ENCODE results near the gene HSD3B7. TPM values are rescaled to one million over a fixed set of nuclear protein-coding genes. Genes with fewer than 3 reads are reported as not detected.

Gene HSD3B7
- total RNA-seq = 7.9 and 10.3 TPM in 2 replicates

DNA sequence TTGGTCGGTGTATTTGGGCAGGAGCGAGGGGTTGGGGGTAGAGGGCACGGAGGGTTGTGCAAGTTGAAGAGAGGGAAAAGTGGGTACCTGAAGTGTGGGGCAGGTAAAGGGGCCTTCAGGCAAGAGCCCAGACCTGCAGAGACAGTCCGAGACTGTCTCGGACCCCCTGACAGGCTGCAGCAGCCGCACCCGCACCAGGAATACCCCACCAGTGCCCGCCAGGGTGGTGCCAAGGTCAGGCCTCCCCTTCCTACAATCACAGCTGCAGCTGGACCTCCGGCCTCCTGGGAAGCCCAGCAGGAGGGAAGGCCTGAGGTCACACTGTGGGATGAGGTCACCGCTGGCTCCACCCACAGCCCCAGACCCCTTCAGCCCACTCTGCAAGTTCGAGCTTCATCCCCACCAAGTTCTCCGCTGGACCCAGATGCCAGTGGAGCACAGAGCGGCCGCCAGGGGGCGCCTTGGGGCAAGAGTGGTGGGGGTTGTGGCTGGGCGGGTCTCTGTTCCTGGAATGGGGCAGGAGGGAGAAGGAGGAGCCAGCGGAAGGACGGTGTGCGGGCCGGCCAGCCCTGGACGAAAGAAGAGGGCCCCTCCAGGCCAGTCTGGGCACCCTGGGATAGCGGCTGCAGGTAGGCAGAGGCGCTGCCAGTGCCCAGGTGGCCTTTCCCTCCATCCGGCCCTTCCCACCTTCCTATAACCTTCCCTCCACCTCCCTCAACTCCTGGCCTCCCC, at the start of gene HSD3B7:
Gene HSD3B7, plus strand, starts transcription at position 539 of the 732 bp plus-strand sequence. CDS start 452 bp downstream, outside the sequence.

DNA sequence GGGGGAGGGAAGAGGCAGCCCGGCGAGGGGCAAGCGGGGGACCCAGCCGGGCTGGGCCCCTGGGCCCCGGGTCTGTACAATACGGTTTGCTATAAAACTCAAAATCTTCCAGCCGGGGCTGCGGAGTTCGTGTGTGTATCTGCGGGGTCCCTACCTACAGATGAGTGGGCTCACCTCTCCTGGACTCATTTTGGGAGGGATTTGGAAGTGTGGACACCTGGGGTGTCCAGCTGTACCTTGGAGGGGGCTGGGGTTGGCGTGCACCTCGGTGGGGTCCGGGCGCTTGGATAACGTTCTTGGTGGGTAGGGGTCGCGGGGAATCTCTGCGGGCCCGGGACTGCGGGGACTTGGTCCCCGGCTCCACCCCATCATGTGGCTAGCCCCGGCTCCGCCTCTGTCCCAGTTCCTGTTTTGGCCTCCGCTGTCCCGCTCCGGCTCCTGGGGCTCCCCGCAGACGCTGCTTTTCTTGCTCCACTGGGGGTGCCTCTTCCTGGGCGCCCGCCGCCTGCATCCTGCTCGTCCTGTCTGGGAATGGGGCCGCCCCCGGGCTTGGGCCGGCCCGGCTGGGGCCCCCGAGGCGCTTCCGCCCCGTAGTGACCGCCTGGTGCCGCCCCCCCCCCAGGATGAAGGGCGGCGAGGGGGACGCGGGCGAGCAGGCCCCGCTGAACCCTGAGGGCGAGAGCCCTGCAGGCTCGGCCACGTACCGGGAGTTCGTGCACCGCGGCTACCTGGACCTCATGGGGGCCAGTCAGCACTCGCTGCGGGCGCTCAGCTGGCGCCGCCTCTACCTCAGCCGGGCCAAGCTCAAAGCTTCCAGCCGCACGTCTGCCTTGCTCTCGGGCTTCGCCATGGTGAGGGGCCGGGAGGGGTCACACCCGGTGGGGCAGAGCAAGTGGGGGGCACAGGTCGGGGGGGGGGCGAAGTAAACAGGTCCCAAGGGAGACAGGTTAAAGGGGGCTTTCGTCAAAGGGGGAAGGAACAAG, 36.0 kb upstream of the HSD3B7 start, which contains the start of gene ORAI3:
Gene ORAI3, plus strand, starts transcription at position 402 of the 983 bp plus-strand sequence. Its CDS starts 222 bp downstream, at position 624.

DNA sequence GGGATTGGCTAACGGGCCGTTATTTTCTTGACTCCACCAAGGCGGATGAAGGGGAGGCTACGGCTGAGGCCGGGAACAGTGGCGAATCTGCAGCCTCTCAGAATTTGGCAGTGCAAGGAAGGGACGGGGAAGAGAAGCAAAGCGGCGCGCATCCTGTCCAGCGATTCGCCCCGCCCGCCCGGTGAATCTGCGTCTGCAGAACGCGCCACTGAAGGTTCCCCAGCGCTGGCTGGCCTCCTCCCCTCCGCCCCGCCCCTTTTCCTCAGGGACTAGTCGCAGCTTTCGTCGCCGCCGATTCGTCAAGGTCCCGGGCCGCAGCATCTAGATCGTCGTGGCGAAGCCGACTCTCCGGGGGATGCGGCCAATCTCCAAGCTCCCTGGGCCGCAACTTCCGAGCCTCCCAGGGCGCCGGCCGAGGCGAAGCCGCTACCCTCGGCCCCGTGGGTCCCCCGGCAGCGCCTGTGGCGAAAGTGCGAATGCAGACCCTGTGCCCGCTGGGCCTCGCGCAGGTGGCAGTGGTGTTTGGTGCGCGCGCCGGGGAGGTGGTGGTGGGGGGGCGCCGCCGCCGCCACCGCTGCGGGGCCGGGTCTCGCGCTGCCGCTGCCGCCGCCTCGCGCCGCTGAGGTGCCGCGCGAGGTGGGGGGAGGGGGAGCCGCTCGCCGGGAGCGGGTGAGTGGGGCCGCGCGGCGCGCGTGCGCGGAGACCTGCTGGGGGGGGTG, 27.4 kb upstream of the HSD3B7 start, which contains the start of gene SETD1A:
Gene SETD1A, plus strand, starts transcription at position 299 of the 719 bp plus-strand sequence. CDS start 978 bp downstream, outside the sequence.

DNA sequence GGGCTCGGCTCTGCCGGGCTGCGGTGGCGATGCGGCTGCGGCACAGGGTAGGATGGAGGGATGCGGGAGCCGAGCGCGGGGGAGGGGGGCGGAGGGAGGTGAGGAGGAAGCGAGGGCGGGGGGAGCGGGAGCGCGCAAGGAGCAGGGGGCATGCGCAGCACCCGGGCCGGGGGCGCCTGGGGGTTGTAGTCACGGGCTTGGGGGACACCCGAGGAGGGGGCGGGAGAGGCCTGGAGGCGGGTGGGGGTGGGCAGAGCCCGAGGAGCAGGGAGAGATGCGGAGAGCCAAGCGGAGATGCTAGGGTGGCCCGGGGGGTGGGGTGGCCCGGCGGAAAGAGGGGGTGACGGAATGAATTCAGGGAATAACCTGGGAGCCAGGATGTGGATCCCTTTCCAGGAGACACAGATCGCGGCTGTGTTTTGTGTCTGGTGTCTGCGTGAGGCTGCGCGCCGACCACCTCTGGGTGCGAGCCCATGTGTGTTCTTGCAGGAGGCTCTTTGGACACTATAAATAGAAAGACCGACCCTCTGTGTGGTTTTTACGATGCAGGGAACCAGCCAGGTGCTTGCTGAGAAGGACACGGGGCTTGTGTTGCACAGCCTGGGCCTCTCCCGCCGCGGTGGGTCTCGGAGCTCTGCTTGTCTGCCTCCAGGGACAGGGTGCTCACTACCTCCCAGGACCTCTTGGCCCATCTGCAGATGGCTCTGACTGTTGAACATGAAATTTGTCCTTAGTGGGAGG, 25.7 kb downstream of the HSD3B7 start, which contains the start of gene STX1B:
Gene STX1B, minus strand, starts transcription at position 54 of the 741 bp plus-strand sequence. CDS start 242 bp downstream, outside the sequence.

GRCh38 chr16:31032736-31033708, 48.0 kb downstream of the HSD3B7 start, which contains the start of gene STX4:
TSS of gene STX4 (plus strand) at chr16:31033558. CDS start at chr16:31033806, 248 bp downstream.

Other genes with a start within 250 kb of the HSD3B7 start
- 14.2 and 27.1 TPM in 2 replicates for gene PHKG2, start 236.8 kb upstream of the HSD3B7 start, total RNA-seq
- 1.3 and 7.1 TPM in 2 replicates for gene CFAP119, start 223.1 kb upstream of the HSD3B7 start, total RNA-seq
- gene RNF40, start 222.9 kb upstream of the HSD3B7 start, total RNA-seq = 42.6 and 67.0 TPM in 2 replicates
- gene ZNF629, start 198.0 kb upstream of the HSD3B7 start, total RNA-seq = 9.9 and 11.0 TPM in 2 replicates
- gene BCL7C, start 91.1 kb upstream of the HSD3B7 start, total RNA-seq = 57.1 and 73.8 TPM in 2 replicates
- 0.57 and 4.2 TPM in 2 replicates for gene CTF1, start 88.6 kb upstream of the HSD3B7 start, total RNA-seq
- 29.6 and 33.9 TPM in 2 replicates for gene FBXL19, start 61.6 kb upstream of the HSD3B7 start, total RNA-seq
- gene ORAI3, start 36.1 kb upstream of the HSD3B7 start, total RNA-seq = 13.6 and 34.4 TPM in 2 replicates
- 2.6 and 3.5 TPM in 2 replicates for gene SETD1A, start 27.5 kb upstream of the HSD3B7 start, total RNA-seq
- 0.08 and 0.34 TPM in 2 replicates for gene STX1B, start 25.4 kb downstream of the HSD3B7 start, total RNA-seq
- gene STX4, start 48.4 kb downstream of the HSD3B7 start, total RNA-seq = 23.5 and 24.9 TPM in 2 replicates
- 12.5 and 15.6 TPM in 2 replicates for gene ZNF668, start 89.0 kb downstream of the HSD3B7 start, total RNA-seq
- gene ZNF646, start 89.2 kb downstream of the HSD3B7 start, total RNA-seq = 7.3 and 11.6 TPM in 2 replicates
- gene PRSS53, start 103.7 kb downstream of the HSD3B7 start, total RNA-seq = 0.86 and 1.8 TPM in 2 replicates
- gene VKORC1, start 109.6 kb downstream of the HSD3B7 start, total RNA-seq = 99.6 and 107 TPM in 2 replicates
- gene BCKDK, start 123.2 kb downstream of the HSD3B7 start, total RNA-seq = 58.3 and 75.5 TPM in 2 replicates
- gene KAT8, start 132.5 kb downstream of the HSD3B7 start, total RNA-seq = 27.1 and 30.1 TPM in 2 replicates
- gene PRSS8, start 150.5 kb downstream of the HSD3B7 start, total RNA-seq = 59.2 and 120 TPM in 2 replicates
- gene PRSS36, start 164.9 kb downstream of the HSD3B7 start, total RNA-seq = 0.16 and 0.19 TPM in 2 replicates
- 26.5 and 51.1 TPM in 2 replicates for gene FUS, start 194.9 kb downstream of the HSD3B7 start, total RNA-seq
- 102 and 138 TPM in 2 replicates for gene PYCARD, start 217.6 kb downstream of the HSD3B7 start, total RNA-seq
- gene TRIM72, start 228.9 kb downstream of the HSD3B7 start, total RNA-seq = not detected in 2 replicates
- gene PYDC1, start 231.9 kb downstream of the HSD3B7 start, total RNA-seq = not detected in 2 replicates

All from hair follicular keratinocyte (primary cell).